HG03457 (cell line): ENCODE results near the gene FMN2.

Experiments used
- ATAC-seq: cut with Tn5 transposase; IDR thresholded peaks from one replicate; pipeline ENCODE4 v1.9.1; 2021; ENCODE audit warnings: moderate number of reproducible peaks; ENCODE audit not compliant: unreplicated experiment

Gene FMN2

DNA sequence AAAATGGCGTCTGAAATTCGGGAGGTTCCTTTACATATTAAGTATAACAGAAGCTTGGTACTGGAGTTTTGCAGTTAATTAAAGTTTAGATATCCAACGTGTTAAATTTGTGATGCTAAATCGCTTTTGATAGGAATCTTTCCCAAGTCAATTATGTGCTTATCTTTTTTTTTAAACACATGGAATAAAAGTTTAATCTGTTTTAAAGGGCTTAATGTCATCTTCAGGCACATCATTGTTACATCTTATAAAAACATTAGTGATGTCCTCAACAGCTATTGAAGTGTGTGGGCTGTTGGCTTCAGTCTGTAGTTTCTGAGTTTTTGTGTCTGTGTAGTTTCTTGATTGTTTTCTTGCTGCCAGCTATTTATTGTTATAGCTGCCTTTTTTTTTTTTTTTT, 5.3 kb downstream of the FMN2 start:
- ATAC-seq = no peak

DNA sequence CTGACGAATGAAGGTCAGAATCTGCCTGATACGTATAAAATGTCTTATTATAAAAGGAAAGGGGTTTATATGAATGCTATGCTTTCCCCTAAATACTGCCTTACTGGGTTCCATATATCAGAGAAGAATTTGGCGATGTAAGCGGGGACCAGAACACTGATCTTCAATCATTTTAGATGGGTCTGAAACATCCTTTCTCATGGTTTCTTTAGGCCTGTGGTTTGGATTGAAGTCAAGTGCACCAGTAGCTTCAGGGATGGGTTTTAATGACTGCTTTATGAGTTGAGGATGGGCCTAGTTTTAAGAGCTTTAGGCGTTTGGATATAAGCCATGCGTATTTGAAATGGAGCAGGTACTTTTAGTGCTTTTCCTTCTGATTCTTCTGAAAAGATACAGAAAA, 6.9 kb downstream of the FMN2 start:
- ATAC-seq = no peak

DNA sequence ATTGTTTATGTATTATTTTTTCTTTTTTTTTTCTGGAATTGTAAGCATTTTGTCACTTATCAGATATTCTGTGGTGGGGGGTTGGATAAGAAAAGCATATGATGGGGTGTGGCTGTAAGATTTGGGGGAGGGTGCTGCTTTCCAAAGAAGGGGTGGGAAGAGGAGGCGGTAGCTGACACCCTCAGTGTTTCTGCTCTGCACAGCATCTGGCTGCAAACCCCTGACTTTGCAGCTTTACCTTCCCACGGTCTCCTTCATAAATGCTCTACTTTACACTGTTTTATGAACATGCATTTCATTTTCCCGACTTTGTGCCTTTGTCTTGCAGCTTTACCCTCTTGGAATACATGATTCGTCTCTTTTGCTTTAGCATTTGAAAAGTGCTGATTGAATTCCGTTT, 7.6 kb downstream of the FMN2 start:
- ATAC-seq = no peak

DNA sequence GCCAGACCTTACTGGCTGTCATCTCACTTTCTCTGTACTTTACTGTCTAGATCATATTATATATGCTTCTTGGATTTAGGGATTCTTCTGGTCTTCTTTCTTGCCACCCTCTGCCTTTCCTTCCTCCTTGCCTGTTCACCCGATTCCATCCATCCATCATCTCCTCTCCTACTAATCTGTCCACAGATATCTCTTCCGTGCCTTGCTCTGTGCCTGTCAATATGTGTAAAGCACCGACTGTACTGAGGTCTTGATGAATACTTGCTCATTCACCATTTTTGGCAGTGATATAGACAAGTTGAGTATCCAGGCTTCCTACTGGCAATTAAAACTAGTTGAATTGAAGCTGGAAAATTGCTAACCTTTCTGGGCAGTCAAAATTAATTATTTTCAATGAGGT, 8.1 kb downstream of the FMN2 start:
- no peak for ATAC-seq

DNA sequence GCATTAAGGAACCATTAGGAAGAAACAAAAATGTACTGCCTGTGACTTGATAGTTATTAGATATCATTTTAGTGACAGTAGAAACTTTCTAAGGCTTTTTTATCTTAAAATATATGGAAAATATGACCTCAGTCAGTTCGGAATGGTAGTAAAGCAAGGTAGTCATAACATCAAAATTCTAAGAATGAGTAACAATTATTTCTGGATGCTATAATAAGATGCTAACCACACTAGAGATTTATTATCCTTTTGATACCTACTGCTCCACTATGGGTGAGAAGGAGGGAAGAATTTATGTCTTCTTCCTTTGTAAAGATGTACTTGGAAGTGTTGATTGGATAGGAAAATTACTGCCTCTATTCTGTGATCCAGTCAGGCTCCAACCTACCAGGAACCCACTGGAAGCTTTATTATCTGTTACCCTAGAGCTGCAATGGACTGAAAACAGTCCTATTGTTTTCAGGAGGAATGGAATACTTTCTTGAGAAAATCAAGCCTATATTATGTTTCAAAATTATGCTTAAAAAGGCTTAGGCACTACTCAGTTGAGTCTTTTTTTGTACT, 8.8 kb downstream of the FMN2 start:
- no peak for ATAC-seq

DNA sequence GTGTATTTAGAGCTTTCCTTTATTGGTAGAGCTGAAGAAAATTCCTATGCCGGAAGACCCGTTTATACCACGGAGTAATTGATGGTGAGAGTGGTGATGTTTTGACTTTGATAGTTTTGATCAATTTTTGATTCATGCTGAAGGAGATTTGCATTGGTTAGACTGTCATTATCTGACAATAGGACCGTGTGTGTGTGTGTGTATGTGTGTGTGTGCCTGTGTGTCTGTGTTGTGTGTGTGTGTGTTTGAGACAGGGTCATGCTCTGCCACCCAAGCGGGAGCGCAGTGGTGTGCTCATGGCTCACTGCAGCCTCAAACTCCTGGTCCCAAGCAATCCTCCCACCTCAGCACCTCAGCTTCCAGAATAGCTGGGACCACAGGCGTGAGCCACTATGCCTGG, 9.6 kb downstream of the FMN2 start:
- ATAC-seq = no peak

DNA sequence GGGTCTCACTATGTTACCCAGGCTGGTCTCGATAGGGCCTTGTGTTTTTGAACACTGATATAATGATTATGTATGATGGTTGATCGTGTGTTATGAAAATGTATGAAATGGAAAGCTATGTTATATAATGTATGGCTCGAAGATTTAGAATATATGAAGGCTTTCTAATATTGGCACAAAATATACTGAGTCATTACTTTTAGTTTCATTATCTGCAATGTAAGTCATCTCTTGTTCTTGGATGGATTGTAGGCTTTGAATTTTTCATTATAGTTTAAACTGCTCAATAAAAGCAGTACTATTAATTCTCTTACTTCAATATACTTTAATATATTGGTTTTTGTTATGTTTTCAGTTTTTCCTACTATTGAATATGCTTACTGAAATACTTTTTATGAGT, 10.1 kb downstream of the FMN2 start:
- ATAC-seq = no peak

DNA sequence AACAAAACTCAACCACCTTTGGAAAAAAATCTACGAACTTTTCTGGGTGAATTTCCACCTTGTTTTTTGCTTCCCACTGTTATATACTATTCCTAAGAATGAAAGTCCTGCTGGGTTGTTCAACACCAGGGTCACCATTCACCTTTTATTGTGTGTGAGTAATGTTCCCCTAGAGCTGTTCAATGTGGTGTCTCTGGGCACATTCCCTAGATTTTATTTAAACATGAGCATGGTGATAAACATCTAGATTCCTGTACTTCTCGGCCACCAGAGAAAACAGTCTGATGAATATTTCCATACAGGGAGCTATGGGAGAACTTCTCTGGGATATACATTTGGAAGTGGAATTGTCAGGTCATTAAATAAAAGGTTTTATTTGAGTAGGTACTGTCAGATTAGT, 13.0 kb downstream of the FMN2 start:
- no peak for ATAC-seq

DNA sequence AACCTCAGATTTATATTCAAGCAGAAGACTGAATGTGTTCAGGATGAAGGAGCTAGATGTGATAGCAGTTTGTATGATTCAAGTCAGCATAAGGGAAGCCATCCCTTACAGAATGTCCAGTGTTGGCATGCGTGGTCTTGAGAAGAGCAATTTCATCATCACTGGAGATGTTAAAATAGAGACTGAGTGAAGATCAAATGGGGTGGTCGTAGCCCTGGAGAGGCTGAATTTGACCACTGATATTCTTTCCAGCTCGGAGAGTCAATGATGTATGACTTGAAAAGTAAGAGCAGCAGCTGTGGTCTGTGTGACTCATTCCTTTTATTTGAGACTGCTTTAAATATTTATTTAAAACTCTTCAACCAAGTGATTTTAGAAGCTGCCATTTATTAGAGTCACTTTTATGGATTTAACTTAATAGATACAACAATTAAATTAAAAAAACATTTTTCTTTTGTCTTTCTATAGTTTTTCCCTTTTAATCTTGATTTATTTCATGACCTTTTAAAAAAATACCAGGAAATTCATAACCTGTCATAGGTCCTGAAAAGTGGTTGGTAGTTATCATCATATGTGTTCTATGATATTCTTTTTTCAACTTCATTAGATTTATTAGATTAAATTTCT, 15.5 kb downstream of the FMN2 start:
- no peak for ATAC-seq

DNA sequence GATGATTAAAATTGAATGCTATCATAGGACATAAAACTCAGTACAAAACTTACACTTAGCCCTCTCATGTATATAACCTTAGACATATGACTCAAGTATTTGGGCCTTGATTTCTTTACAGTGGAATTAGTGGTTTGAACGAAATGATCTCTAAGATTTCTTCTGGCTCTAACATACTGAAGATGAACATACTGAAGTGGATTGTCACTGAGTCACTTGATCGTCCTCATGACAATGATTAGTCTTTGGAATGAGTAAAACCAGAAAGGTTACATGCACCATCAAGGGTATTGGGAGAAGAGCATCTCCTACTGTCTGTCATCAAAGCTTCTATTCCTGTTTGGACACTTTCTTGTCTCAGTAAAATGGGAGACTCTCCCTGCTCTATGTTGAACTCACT, 17.4 kb downstream of the FMN2 start:
- no peak for ATAC-seq

DNA sequence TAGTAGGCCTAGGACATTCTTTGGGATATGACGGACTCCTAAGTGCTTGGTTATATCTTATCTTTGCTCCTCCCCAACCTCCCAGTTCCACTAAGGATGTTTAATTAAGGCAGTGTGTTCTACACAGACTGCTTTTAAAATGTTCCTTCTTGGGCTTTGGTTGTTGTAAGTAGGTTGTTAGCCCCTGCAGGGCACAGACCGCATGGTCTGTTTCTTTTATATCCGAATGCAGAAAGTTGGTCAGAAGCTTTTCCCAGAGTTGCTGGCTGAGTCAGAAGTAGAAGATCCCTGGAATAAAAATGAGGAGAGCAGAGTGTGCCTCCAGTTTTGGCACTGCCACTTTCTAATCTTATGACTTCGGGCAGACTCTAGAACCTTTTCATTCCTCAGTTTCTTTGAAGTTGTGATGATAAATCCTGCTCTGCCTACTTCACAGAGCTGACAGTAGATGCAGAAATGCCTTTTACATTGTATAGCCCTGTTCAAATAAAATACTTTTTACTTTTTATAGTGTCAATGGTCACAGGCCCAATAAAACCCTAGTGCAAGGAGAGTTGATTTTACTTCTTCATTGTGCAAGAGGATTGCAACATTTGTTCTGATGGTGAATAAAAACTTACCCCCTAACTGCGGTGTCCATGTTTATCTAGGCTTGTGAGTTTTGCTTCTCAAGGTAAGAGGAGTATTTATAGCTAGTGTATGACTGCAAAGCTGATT, 18.4 kb downstream of the FMN2 start:
- ATAC-seq = no peak

DNA sequence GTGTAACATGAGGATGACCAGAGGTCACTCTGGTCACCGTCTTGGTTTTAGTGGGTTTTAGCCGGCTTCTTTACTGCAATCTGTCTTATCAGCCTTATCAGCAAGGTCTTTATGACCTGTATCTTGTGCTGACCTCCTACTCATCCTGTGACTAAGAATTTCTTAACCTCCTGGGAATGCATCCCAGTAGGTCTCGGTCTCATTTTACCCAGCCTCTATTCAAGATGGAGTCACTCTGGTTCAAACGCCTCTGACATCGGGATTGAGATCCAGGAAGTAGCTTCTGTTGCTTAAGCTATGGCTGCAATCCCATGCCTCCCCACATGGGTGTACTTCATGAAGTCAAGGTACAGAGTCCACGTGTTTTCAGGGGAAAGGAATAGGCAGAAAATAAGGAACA, 19.9 kb downstream of the FMN2 start:
- ATAC-seq = no peak

DNA sequence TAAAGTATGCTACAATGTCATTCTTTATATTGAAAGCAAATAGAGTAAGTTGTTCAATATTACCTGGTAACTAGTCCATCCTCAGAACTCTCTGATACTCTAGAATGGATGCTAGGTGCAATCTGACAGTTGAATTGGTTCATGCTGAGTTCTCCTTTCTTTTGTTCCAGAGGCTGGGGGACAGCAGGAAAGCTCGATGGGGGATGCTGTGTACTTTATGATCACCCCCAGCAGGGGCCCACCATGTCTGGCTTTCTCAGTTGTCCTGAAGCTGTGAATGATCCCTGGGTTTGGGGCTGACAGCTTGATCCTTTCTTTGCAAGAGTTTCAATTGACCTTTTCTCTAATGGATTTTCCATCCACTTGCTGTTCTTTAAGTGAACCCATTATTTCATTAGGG, 22.5 kb downstream of the FMN2 start:
- no peak for ATAC-seq

DNA sequence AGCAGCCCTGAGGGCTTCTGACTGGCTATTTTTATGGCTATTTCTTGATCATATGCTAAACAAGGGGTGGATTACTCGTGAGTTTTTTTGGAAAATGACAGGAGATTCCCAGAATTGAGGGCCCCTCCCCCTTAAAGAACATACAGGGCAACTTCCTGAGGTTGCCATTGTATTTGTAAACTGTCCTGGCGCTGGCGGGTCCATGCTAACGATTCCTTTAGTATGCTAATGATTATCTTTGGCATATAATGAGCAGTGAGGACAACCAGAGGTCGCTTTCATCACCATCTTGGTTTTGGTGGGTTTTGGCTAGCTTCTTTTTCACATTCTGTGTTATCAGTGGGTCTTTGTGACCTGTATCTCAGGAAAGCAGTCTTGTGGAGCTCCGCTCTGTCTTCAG, 24.1 kb downstream of the FMN2 start:
- no peak for ATAC-seq

DNA sequence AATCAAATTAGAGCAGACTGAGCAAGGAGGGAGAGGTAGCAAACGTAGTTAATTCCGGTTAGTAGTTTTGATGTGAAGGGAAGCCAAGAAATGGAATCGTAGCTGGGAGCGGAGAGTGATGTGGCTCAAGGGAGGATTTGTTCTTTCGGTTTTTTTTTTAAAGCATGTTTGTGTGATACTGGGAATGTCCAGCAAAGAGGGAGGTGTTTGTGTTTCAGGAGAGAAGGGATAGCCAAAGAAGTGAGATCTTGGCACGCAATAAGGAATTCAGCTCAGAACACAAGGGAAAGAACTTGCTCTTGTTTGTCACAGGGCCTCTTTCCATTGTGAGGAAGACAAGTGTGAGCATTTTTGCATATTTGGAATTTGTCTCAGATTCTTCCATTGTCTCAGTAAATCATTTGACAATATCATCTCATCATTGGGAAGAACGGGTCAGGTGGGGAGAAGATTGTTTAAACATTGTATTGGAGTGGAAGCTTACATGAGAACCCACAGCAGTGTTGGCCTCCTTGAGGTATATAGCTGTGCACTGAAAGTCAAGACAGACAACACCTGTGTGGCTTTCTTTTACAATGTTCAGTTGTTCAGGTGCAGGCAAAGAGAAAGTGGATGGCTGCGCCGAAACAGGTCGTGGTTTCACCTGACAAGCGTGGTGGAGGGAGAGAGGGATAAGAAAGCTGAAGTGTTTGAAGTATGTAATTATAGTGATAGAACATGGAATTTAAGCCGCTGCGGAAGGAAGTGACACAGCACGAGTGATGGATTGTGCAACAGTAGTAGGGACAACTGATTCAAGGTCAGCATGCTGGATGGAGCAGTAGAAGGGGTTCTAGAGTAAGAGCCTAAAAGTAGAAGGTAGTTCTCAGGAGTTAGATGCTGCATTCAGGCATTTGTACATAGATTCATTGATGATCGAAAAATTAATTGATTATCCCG, 25.4 kb downstream of the FMN2 start:
- no peak for ATAC-seq

DNA sequence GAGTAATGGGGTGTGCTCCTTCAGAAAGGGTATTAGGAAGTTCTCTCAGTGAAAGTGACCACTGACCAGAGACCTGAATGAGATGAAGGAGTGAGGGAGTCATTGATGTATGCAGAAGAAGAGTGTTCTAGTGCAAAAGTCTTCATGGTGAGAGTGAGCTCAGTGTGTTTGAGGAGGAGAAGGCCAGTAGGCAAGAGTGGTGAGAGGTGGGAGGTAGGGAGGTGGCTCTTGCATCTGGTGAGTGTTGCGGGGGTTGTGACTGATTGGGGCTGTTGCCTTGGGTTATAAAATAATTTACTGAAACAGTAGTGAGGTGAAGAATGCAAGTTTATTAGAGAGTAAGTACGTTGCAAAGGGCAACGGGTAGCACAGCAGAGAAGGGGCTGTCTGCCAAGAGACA, 26.2 kb downstream of the FMN2 start:
- no peak for ATAC-seq

DNA sequence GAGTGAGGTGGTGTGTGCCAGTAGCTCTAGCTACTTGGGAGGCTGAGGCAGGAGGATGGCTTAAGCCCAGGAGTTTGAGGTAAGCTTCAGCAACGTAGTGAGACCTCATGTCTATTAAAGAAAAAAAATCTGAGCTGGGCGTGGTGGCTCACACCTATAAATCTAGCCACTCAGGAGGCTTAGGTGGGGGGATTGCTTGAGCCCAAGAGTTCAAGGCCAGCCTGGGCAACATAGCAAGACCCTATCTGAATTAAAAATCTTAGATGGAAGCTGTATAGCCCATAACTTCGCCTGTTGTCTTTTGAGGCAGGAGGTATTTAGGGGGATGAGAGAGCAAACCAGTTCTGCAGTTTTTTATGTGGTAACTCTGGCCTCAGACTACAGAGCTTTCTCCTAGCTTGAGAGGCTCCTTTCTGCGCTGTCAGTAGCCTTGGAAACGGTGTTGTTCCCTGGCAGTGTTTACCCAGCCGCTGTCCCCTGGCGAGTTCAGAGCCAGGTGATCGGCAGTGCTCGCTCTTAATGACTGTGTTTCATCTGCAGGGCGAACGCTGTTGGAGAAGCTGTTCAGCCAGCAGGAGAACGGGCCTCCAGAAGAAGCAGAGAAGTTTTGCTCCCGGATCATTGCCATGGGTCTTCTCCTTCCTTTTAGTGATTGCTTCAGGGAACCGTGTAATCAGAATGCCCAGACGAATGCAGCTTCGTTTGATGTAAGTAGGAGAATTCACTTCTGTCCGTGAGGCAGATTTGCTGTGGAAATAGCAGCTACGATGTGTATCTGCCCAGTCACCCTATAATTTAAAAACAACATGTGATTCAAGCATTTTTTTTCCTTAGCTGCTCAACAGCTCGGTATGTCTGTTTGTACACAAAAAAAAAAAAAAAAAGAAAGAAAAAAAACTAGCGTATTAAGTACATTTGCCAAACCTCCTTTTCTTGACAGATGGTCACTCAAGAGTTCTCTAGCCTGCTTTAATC, 31.2 kb downstream of the FMN2 start:
- ATAC-seq = no peak

DNA sequence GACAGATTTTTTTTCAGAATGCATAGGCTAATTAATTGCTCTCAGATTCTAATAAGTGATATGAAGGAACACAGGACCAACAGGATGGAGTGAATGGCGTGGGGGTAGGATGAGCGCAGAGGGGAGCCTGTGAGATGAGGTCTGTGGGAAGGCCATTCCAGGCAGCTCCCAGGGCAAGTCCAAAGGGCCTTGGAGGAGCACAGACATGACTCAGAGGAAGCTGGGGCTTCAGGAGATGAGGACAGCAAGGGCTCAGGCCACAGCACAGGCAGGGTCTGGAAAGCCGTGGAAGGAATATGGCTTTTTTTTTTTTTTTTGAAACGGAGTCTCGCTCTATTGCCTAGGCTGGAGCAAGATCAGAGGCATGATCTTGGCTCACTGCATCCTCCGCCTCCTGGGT, 35.1 kb downstream of the FMN2 start:
- no peak for ATAC-seq

DNA sequence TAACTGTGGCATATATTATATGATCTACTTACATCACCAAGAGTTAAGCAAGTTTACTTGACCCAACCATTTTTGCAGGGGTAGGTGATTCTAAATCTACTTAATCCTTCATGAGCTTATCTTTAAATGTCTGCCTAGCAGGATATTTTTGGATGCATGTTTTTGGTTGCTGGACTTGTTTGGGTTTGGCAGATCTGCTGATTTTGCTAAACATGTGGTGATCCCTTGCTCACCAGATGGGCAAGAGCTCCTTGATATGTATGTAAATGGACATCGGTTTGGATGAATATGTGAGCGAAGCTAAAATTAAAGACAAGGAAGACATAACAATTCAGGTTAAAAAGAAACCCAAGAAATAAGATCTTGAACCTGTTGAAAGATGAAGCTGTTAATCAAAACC, 36.7 kb downstream of the FMN2 start:
- no peak for ATAC-seq

DNA sequence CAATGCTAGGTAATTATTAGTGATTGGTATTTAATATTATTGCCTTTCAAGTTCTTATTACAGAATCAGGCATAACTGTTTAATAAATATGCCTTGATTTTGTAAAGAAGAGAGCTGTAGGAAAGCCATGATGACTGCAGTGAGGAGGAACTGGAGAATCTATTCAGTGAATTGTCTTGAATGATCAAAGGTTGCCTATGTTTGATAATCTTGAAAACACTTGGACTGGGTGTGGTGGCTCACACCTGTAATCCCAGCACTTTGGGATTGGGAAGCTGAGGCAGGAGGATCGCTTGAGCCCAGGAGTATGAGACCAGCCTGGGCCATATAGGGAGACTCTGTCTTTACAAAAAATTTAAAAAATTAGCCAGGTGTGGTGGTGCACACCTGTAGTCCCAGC, 42.4 kb downstream of the FMN2 start:
- no peak for ATAC-seq
